H1 (cell line): ENCODE results near the gene ADGRG1. TPM values are rescaled to one million over a fixed set of nuclear protein-coding genes. Genes with fewer than 3 reads are reported as not detected.

Experiments
- CTCF ChIA-PET: fragments of 300-600 bp; sonication (Branson Sonifier 250); formaldehyde crosslinking; loops from one replicate; lab custom pipeline; 2021; ENCODE audit not compliant: partially characterized antibody; lab: Charles Lee
- POLR2A ChIA-PET: fragments of 300-600 bp; sonication (Branson Sonifier 250); formaldehyde crosslinking; loops from one replicate; lab custom pipeline; 2021; ENCODE audit warnings: inconsistent platforms; ENCODE audit not compliant: partially characterized antibody; lab: Charles Lee
- DNase-seq, 2 experiments: peaks; one replicate each; pipeline versions ENCODE4 v3.0.0 to v3.0.0-alpha.2; 2010 to 2022; ENCODE audit warnings: low spot score in 2 of 2, low read depth in 1 of 2, mixed read lengths in 1 of 2
- FAIRE-seq: peaks from 2 replicates; lab custom pipeline; 2011; peaks lifted over from hg19 to GRCh38; lab: Jason Lieb, UNC
- H2AFZ ChIP-seq: 2 replicates; pipeline ENCODE4 v1.8.1; 2012; ENCODE audit warnings: low read length, inconsistent platforms
- H2AK5ac ChIP-seq: 2 replicates; pipeline ENCODE4 v1.6.1; 2013; ENCODE audit warnings: low read depth, low read length
- H2BK120ac ChIP-seq: replicated peaks from 2 replicates; pipeline ENCODE3; 2013; ENCODE audit warnings: low read depth, low read length, inconsistent platforms
- H2BK12ac ChIP-seq: 2 replicates; pipeline ENCODE4 v1.6.1; 2013; ENCODE audit warnings: low read depth, low read length
- H2BK15ac ChIP-seq: 2 replicates; pipeline ENCODE4 v1.6.1; 2013; ENCODE audit warnings: low read length
- H2BK20ac ChIP-seq: 2 replicates; pipeline ENCODE4 v1.6.1; 2013; ENCODE audit warnings: low read length
- H2BK5ac ChIP-seq: 2 replicates; pipeline ENCODE4 v1.6.1; 2013; ENCODE audit warnings: low read depth, low read length
- H3K14ac ChIP-seq: 2 replicates; pipeline ENCODE4 v1.6.1; 2013; ENCODE audit warnings: inconsistent platforms; ENCODE audit not compliant: insufficient read length
- H3K18ac ChIP-seq: 2 replicates; pipeline ENCODE4 v1.6.1; 2013; ENCODE audit warnings: low read length; ENCODE audit errors: extremely low read depth
- H3K23ac ChIP-seq: 2 replicates; pipeline ENCODE4 v1.6.1; 2013; ENCODE audit warnings: inconsistent platforms; ENCODE audit not compliant: insufficient read length
- H3K23me2 ChIP-seq: 2 replicates; pipeline ENCODE4 v1.6.1; 2013; ENCODE audit warnings: low read depth, low read length
- H3K27ac ChIP-seq: 2 replicates; pipeline ENCODE4 v1.6.1; 2011; ENCODE audit warnings: low read depth, low read length, inconsistent platforms
- H3K27me3 ChIP-seq, 4 experiments: replicated peaks in 1 of 4; 1 replicate in 1 of 4; 2 replicates in 3 of 4; pipeline versions ENCODE4 v1.6.1 to v1.8.1; 2011 to 2013; ENCODE audit warnings: low read length in 3 of 4, mild to moderate bottlenecking in 3 of 4, inconsistent platforms in 2 of 4, mixed read lengths in 2 of 4, moderate library complexity in 1 of 4; ENCODE audit not compliant: control insufficient read depth in 3 of 4, insufficient read depth in 3 of 4; ENCODE audit errors: extremely low read depth in 1 of 4
- H3K36me3 ChIP-seq, 4 experiments: 2 replicates each; pipeline versions ENCODE4 v1.6.1 to v1.8.1; 2011 to 2013; ENCODE audit warnings: mild to moderate bottlenecking in 4 of 4, low read length in 3 of 4, moderate library complexity in 2 of 4, control low read depth in 1 of 4, inconsistent platforms in 1 of 4; ENCODE audit not compliant: insufficient read depth in 4 of 4, control insufficient read depth in 2 of 4
- H3K4ac ChIP-seq: replicated peaks from 2 replicates; pipeline ENCODE3; 2013; ENCODE audit warnings: low read length, low read depth, mixed read lengths, inconsistent platforms; ENCODE audit not compliant: insufficient read length
- H3K4me1 ChIP-seq, 4 experiments: replicated peaks in 1 of 4; 1 replicate in 1 of 4; 2 replicates in 3 of 4; pipeline versions ENCODE4 v1.6.1 to v1.8.1; 2011 to 2013; ENCODE audit warnings: low read length in 3 of 4, inconsistent platforms in 2 of 4, mixed read lengths in 1 of 4; ENCODE audit not compliant: insufficient read depth in 4 of 4, control insufficient read depth in 3 of 4
- H3K4me2 ChIP-seq, 2 experiments: 2 replicates each; pipeline versions ENCODE4 v1.6.1 to v1.8.1; 2011 to 2013; ENCODE audit warnings: low read depth in 2 of 2, low read length in 2 of 2, control low read depth in 1 of 2, inconsistent platforms in 1 of 2, mild to moderate bottlenecking in 1 of 2; ENCODE audit not compliant: insufficient read depth in 1 of 2
- H3K4me3 ChIP-seq, 4 experiments: fragments of 200-600, 300-600 bp in 1 of 4; sonication (generic), shearing (Covaris generic), sonication (Bioruptor Twin) in 1 of 4; 2 replicates each; pipeline versions ENCODE4 v1.5.1 to v1.8.1; 2011 to 2016; ENCODE audit warnings: low read length in 4 of 4, low read depth in 3 of 4, control low read depth in 2 of 4, inconsistent platforms in 2 of 4, mild to moderate bottlenecking in 2 of 4, mixed read lengths in 1 of 4, moderate library complexity in 1 of 4; ENCODE audit not compliant: insufficient read depth in 2 of 4; ENCODE audit errors: extremely low read depth in 1 of 4
- H3K56ac ChIP-seq: replicated peaks from 2 replicates; pipeline ENCODE3; 2013; ENCODE audit warnings: low read depth, mild to moderate bottlenecking, mixed read lengths, low read length, inconsistent platforms; ENCODE audit not compliant: insufficient read length
- H3K79me1 ChIP-seq: 2 replicates; pipeline ENCODE4 v1.6.1; 2013; ENCODE audit warnings: low read depth, low read length, control low read depth
- H3K79me2 ChIP-seq, 2 experiments: 2 replicates each; pipeline versions ENCODE4 v1.6.1 to v1.8.1; 2012 to 2013; ENCODE audit warnings: low read length in 2 of 2, mild to moderate bottlenecking in 2 of 2, inconsistent platforms in 1 of 2; ENCODE audit not compliant: insufficient read depth in 2 of 2, control insufficient read depth in 1 of 2
- H3K9ac ChIP-seq, 4 experiments: replicated peaks in 1 of 4; 1 replicate in 1 of 4; 2 replicates in 3 of 4; pipeline versions ENCODE4 v1.6.1 to v1.8.1; 2011 to 2013; ENCODE audit warnings: low read depth in 3 of 4, low read length in 3 of 4, control low read depth in 2 of 4, mild to moderate bottlenecking in 2 of 4, moderate library complexity in 2 of 4, inconsistent platforms in 1 of 4; ENCODE audit errors: extremely low read depth in 1 of 4
- H3K9me3 ChIP-seq, 2 experiments: 2 replicates each; pipeline versions ENCODE4 v1.6.1 to v1.8.1; 2012 to 2013; ENCODE audit warnings: mild to moderate bottlenecking in 2 of 2, moderate library complexity in 2 of 2, control low read depth in 1 of 2, inconsistent platforms in 1 of 2, low read depth in 1 of 2, low read length in 1 of 2, mixed read lengths in 1 of 2; ENCODE audit not compliant: insufficient read depth in 2 of 2
- H4K20me1 ChIP-seq, 2 experiments: replicated peaks in 1 of 2; 2 replicates each; pipeline versions ENCODE3 to v1.8.1; 2011 to 2013; ENCODE audit warnings: inconsistent platforms in 2 of 2, low read length in 2 of 2, mild to moderate bottlenecking in 1 of 2; ENCODE audit not compliant: insufficient read depth in 2 of 2, control insufficient read depth in 1 of 2
- H4K5ac ChIP-seq: 2 replicates; pipeline ENCODE4 v1.6.1; 2013; ENCODE audit warnings: low read length, low read depth, mixed read lengths, inconsistent platforms; ENCODE audit not compliant: insufficient read length
- H4K8ac ChIP-seq: 2 replicates; pipeline ENCODE4 v1.8.0; 2013; ENCODE audit warnings: mild to moderate bottlenecking, moderate library complexity, low read length, inconsistent platforms; ENCODE audit not compliant: insufficient read depth; ENCODE audit errors: extremely low read depth
- H4K91ac ChIP-seq: replicated peaks from 2 replicates; pipeline ENCODE3; 2013; ENCODE audit warnings: low read length, mixed read lengths, inconsistent platforms; ENCODE audit not compliant: insufficient read length
- BCL11A ChIP-seq, 2 experiments: IDR thresholded peaks; one replicate each; pipeline ENCODE4 v1.6.1; 2011; ENCODE audit warnings: low read depth in 2 of 2, low read length in 2 of 2, mild to moderate bottlenecking in 2 of 2
- BRCA1 ChIP-seq: IDR thresholded peaks from 2 replicates; pipeline ENCODE4 v1.6.1; 2012; ENCODE audit warnings: low read depth, low read length, improper control_type of control experiment
- CBX5 ChIP-seq: fragments of 300-800, 300-1000 bp; sonication (generic); IDR thresholded peaks from 2 replicates; pipeline ENCODE4 v1.7.1; 2016; ENCODE audit warnings: antibody characterized with exemption, low read length, low read depth
- CBX8 ChIP-seq: fragments of 300-800, 300-1000 bp; sonication (generic); IDR thresholded peaks from 2 replicates; pipeline ENCODE4 v1.7.1; 2016; ENCODE audit warnings: low read depth, low read length, borderline replicate concordance
- CHD2 ChIP-seq: IDR thresholded peaks from 2 replicates; pipeline ENCODE4 v1.6.1; 2012; ENCODE audit warnings: low read length, improper control_type of control experiment
- MAX ChIP-seq: IDR thresholded peaks from 2 replicates; pipeline ENCODE4 v1.6.1; 2012; ENCODE audit warnings: inconsistent platforms
- SIRT6 ChIP-seq: IDR thresholded peaks from one replicate; pipeline ENCODE4 v1.7.1; 2012; ENCODE audit warnings: low read length, inconsistent platforms
- SIX5 ChIP-seq: IDR thresholded peaks from 2 replicates; pipeline ENCODE4 v1.6.1; 2011; ENCODE audit warnings: mild to moderate bottlenecking, low read depth, low read length
- SP1 ChIP-seq: IDR thresholded peaks from 2 replicates; pipeline ENCODE4 v1.6.1; 2011; ENCODE audit warnings: low read depth, low read length
- SRF ChIP-seq: IDR thresholded peaks from 2 replicates; pipeline ENCODE4 v1.6.1; 2011; ENCODE audit warnings: mild to moderate bottlenecking, low read depth, low read length, moderate library complexity
- SUZ12 ChIP-seq: fragments of 200-600 bp; sonication (generic); IDR thresholded peaks from 2 replicates; pipeline ENCODE4 v1.6.1; 2012; ENCODE audit warnings: mild to moderate bottlenecking, inconsistent platforms, low read length, moderate library complexity, mixed read lengths
- TEAD4 ChIP-seq: IDR thresholded peaks from 2 replicates; pipeline ENCODE4 v1.6.1; 2012; ENCODE audit warnings: low read depth, low read length, inconsistent platforms, mixed read lengths
- whole genome bisulfite sequencing, 2 experiments: shearing (Covaris generic) in 1 of 2; methylation state at CpG; one replicate each; pipeline versions ENCODE4 v1.1.6 to v1.1.7; 2013 to 2015; ENCODE audit warnings: low lambda C conversion rate in 2 of 2, mixed read lengths in 2 of 2, inconsistent platforms in 1 of 2, low coverage in 1 of 2, missing lambda C conversion rate in 1 of 2; ENCODE audit not compliant: insufficient replicate concordance in 2 of 2, insufficient coverage in 1 of 2, insufficient read length in 1 of 2; ENCODE audit errors: extremely low coverage in 1 of 2, missing lambda C conversion rate in 1 of 2; 5-methylcytosine and 5-hydroxymethylcytosine counted together
- polyA plus RNA-seq, 7 experiments: library from polyadenylated mRNA; depleted of rRNA in 3 of 7; stranded (reverse) in 5 of 7; unstranded in 2 of 7; fragments of >200 nt in 5 of 7; fragments of 200-250 nt in 2 of 7; gene quantifications; 1 replicate in 5 of 7; 2 replicates in 1 of 7; 4 replicates in 1 of 7; pipeline versions ENCODE4 v1.2.1 to v1.2.3, GENCODE V29; 2011 to 2013; ENCODE audit warnings: missing spikeins in 2 of 7, mixed read lengths in 2 of 7
- total RNA-seq: library from RNA; stranded (reverse); fragmentation: NEBNext Ultra II Directional; extraction: Animal tissue kit (Norgen Biotek cat#: 25700); gene quantifications from 2 replicates; pipeline ENCODE4 v1.2.1, GENCODE V29; 2021

ADGRG1 gene
- total and polyA plus RNA-seq, 2 of the 8 experiments (the other 6 are each of a cell fraction or from before 2014, with no cell fraction given) = 1.3 to 2.6 TPM

GRCh38 chr16:57635266-57636097 lies 7.1 kb downstream of the ADGRG1 start:
- H3K9ac ChIP-seq = no peak overlapping the region
- no peaks in the 10 kb centered on the region; the same call in 1 of the 2 replicates for H3K23me2 ChIP-seq
- H3K79me1 ChIP-seq = no peaks in the 10 kb centered on the region
- no peak overlapping the region for H3K4me3 ChIP-seq
- H3K14ac ChIP-seq = no peak overlapping the region
- no peak overlapping the region for H2BK20ac ChIP-seq
- no peak overlapping the region for H2BK120ac ChIP-seq
- H3K23ac ChIP-seq = no peak overlapping the region
- POLR2A ChIA-PET = interaction anchor here (2.9 kb wide), 1 partner anchor 12 kb away, joined by 9 read pairs; no protein-coding TSS in a partner anchor
- no peak overlapping the region for H3K4ac ChIP-seq
- no peak overlapping the region for H3K4me2 ChIP-seq
- no peaks in the 10 kb centered on the region for H3K79me2 ChIP-seq
- no peak overlapping the region for H2AK5ac ChIP-seq
- H3K4me1 ChIP-seq = peaks cover 0 to 3% (median 1%) of the 10 kb centered on the region in 4 experiments; a peak in 4 of 7 replicates
- peak overlapping the region; percentile 17 for H4K91ac ChIP-seq
- no peak for FAIRE-seq
- no peak overlapping the region for H2AFZ ChIP-seq
- H4K8ac ChIP-seq = no peak overlapping the region
- 0 out of 2 replicates have a peak overlapping the region, but pooled peaks have one; percentile 2 for H2BK12ac ChIP-seq
- WGBS, 2 experiments = 81% methylated on average over 15 of the region's 16 CpGs; no CpG with 5 or more reads in 1 of the 2 experiments
- DNase-seq = no peak
- H3K36me3 ChIP-seq = no peaks in the 10 kb centered on the region
- H2BK5ac ChIP-seq = 0 out of 2 replicates have a peak overlapping the region, but pooled peaks have one; percentile 24
- CTCF ChIA-PET = interaction anchor here (0.7 to 9.2 kb wide), 9 partner anchors 8 to 96 kb away, joined by 3 to 104 read pairs (median 4); partner anchors contain the start of gene ADGRG1
- no peak overlapping the region for H4K5ac ChIP-seq
- H3K9me3 ChIP-seq = no peaks in the 10 kb centered on the region
- peaks cover 0 to 6% (median 4%) of the 10 kb centered on the region in 4 experiments; a peak in 6 of 7 replicates for H3K27me3 ChIP-seq
- H2BK15ac ChIP-seq = no peak overlapping the region
- no peak for TF ChIP-seq SUZ12
- TF ChIP-seq SIRT6 = no peak
- TF ChIP-seq CHD2 = no peak
- no peak for TF ChIP-seq SRF
- TF ChIP-seq SP1 = no peak
- TF ChIP-seq BRCA1 = no peak
- TF ChIP-seq CBX5 = no peak
- TF ChIP-seq MAX = no peak
- no peak for TF ChIP-seq SIX5
- TF ChIP-seq CBX8 = no peak
- no peak for TF ChIP-seq BCL11A (IDR thresholded peaks at IDR 0.05; ENCODE audit: low read depth in 2 of 2, low read length in 2 of 2)
- no peak for TF ChIP-seq TEAD4
- H3K18ac ChIP-seq = no peak overlapping the region
- peaks cover 0 to 2% of the 10 kb centered on the region in 2 experiments for H4K20me1 ChIP-seq
- H3K27ac ChIP-seq = no peak overlapping the region
- H3K56ac ChIP-seq = no peak overlapping the region
